WTC11 (cell line): Measurements from ENCODE around the gene VAMP1. TPM values are rescaled to one million over a fixed set of nuclear protein-coding genes. Genes with fewer than 3 reads are reported as not detected.

Experiments
- ATAC-seq: fragments of 200-7000 bp; cut with Tn5 transposase; 2 replicates; pipeline ENCODE4 v1.10.0; 2021; ENCODE audit warnings: mild to moderate bottlenecking, moderate library complexity
- CTCF ChIA-PET: fragments of 300-600 bp; sonication (Branson Sonifier 250); formaldehyde crosslinking; loops from one replicate; lab custom pipeline; 2021; ENCODE audit warnings: antibody characterized with exemption; lab: Charles Lee
- POLR2A ChIA-PET: fragments of 350-600 bp; sonication (Branson Sonifier 250); formaldehyde crosslinking; loops from one replicate; lab custom pipeline; 2021; ENCODE audit warnings: antibody characterized with exemption; lab: Charles Lee
- DNase-seq: peaks from one replicate; pipeline ENCODE4 v3.0.0; 2021; ENCODE audit warnings: low spot score
- H3K27ac Mint-ChIP-seq: 2 replicates; pipeline ENCODE4 v1.8.0; 2021; ENCODE audit warnings: mixed read lengths
- H3K27me3 Mint-ChIP-seq: 2 replicates; pipeline ENCODE4 v1.8.0; 2021; ENCODE audit warnings: low read depth, mild to moderate bottlenecking, moderate library complexity, mixed read lengths
- H3K36me3 Mint-ChIP-seq: 2 replicates; pipeline ENCODE4 v1.8.0; 2021; ENCODE audit warnings: mixed read lengths
- H3K4me1 Mint-ChIP-seq: 2 replicates; pipeline ENCODE4 v1.8.0; 2022; ENCODE audit warnings: mixed read lengths
- H3K4me3 Mint-ChIP-seq: 2 replicates; pipeline ENCODE4 v1.8.0; 2021; ENCODE audit warnings: mild to moderate bottlenecking, moderate library complexity, mixed read lengths
- H3K9me3 Mint-ChIP-seq: 2 replicates; pipeline ENCODE4 v1.8.0; 2021; ENCODE audit warnings: mixed read lengths
- FOXK1 ChIP-seq: sonication (generic); formaldehyde crosslinking; IDR thresholded peaks from 2 replicates; pipeline ENCODE4 v1.8.0; 2022; ENCODE audit warnings: mild to moderate bottlenecking, moderate library complexity, missing genetic modification reagents
- GTF2I ChIP-seq: fragments of 250-450 bp; sonication (Bioruptor Pico); conservative IDR thresholded peaks from 2 replicates; pipeline ENCODE4 v1.4.0; 2021; ENCODE audit warnings: mild to moderate bottlenecking
- IRF2 ChIP-seq: sonication (generic); formaldehyde crosslinking; IDR thresholded peaks from 2 replicates; pipeline ENCODE4 v1.8.0; 2022; ENCODE audit warnings: low read depth, missing genetic modification reagents, borderline replicate concordance
- KAT7 ChIP-seq: sonication (generic); formaldehyde crosslinking; IDR thresholded peaks from 2 replicates; pipeline ENCODE4 v1.8.1; 2023; ENCODE audit warnings: missing genetic modification reagents, mild to moderate bottlenecking, borderline replicate concordance
- MXD4 ChIP-seq: fragments of 250-450 bp; sonication (Bioruptor Pico); IDR thresholded peaks from 2 replicates; pipeline ENCODE4 v1.8.0; 2021; ENCODE audit warnings: mild to moderate bottlenecking, moderate library complexity, borderline replicate concordance
- NFYB ChIP-seq: sonication (generic); formaldehyde crosslinking; conservative IDR thresholded peaks from 2 replicates; pipeline ENCODE4 v1.8.0; 2022; ENCODE audit warnings: low read depth, missing genetic modification reagents
- ZBTB21 ChIP-seq: sonication (generic); formaldehyde crosslinking; IDR thresholded peaks from 2 replicates; pipeline ENCODE4 v1.8.1; 2023; ENCODE audit warnings: mild to moderate bottlenecking, missing genetic modification reagents, borderline replicate concordance
- ZNF138 ChIP-seq: sonication (generic); formaldehyde crosslinking; conservative IDR thresholded peaks from 2 replicates; pipeline ENCODE4 v1.8.1; 2022; ENCODE audit warnings: mild to moderate bottlenecking, moderate library complexity, missing genetic modification reagents
- total RNA-seq: library from RNA; stranded (reverse); gene quantifications from 3 replicates; pipeline ENCODE4 v1.2.3, GENCODE V29; 2021
- TF ChIP-seq, protein P1 (sequence below): fragments of 250-450 bp; sonication (Bioruptor Pico); IDR thresholded peaks from 2 replicates; pipeline ENCODE4 v1.9.0; 2021; ENCODE audit warnings: moderate library complexity, mild to moderate bottlenecking, inconsistent platforms, borderline replicate concordance
- TF ChIP-seq, protein P2 (sequence below): sonication (generic); formaldehyde crosslinking; IDR thresholded peaks from 2 replicates; pipeline ENCODE4 v1.8.1; 2023; ENCODE audit warnings: mild to moderate bottlenecking, missing genetic modification reagents
- TF ChIP-seq, protein P3 (sequence below): sonication (generic); formaldehyde crosslinking; IDR thresholded peaks from 2 replicates; pipeline ENCODE4 v1.8.0; 2022; ENCODE audit warnings: mild to moderate bottlenecking, missing genetic modification reagents
- TF ChIP-seq, protein P4 (sequence below): sonication (generic); formaldehyde crosslinking; IDR thresholded peaks from 2 replicates; pipeline ENCODE4 v1.8.0; 2022; ENCODE audit warnings: mild to moderate bottlenecking, missing genetic modification reagents
- TF ChIP-seq, protein P5 (sequence below): sonication (generic); formaldehyde crosslinking; IDR thresholded peaks from 2 replicates; pipeline ENCODE4 v1.8.0; 2023; ENCODE audit warnings: missing genetic modification reagents
- TF ChIP-seq, protein P6 (sequence below): fragments of 250-450 bp; sonication (Bioruptor Pico); IDR thresholded peaks from 2 replicates; pipeline ENCODE4 v1.9.0; 2021; ENCODE audit warnings: mild to moderate bottlenecking
- TF ChIP-seq, protein P7 (sequence below): fragments of 250-450 bp; sonication (Bioruptor Pico); IDR thresholded peaks from 2 replicates; pipeline ENCODE4 v2.1.2; 2022; ENCODE audit warnings: mild to moderate bottlenecking, moderate library complexity

Gene VAMP1
- total RNA-seq, 1 experiment from 2014 or later = 14.3 TPM

DNA sequence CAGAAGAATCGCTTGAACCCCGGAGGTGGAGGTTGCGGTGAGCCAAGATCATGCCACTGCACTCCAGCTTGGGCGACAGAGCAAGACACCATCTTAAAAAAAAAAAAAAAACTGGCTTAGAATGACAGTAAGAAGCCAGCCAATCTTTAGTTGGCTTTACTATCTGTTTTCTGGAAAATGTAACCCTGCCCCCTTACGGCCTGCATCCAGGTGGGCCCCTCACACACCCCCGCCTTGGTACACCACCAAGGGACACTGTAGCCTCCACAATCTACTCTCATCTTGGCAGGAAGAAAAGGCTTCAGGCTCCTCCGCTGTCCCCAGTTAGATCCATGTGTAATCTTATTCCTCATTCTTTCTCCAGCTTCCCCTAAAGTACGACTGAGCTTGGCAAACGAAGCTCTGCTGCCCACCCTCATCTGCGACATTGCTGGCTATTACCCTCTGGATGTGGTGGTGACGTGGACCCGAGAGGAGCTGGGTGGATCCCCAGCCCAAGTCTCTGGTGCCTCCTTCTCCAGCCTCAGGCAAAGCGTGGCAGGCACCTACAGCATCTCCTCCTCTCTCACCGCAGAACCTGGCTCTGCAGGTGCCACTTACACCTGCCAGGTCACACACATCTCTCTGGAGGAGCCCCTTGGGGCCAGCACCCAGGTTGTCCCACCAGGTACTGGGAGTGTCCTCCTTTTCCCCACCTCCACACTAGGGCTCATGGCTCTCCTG lies 12.0 kb downstream of the VAMP1 start:
- H3K4me1 Mint-ChIP-seq = peaks cover 4% of the 10 kb centered on the region
- no peak for ATAC-seq
- TF ChIP-seq, protein P1, sequence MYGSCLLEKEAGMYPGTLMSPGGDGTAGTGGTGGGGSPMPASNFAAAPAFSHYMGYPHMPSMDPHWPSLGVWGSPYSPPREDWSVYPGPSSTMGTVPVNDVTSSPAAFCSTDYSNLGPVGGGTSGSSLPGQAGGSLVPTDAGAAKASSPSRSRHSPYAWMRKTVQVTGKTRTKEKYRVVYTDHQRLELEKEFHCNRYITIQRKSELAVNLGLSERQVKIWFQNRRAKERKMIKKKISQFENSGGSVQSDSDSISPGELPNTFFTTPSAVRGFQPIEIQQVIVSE = no peak
- TF ChIP-seq ZNF138 (CRISPR knock-in tag) (no peak), FOXK1 (CRISPR knock-in tag) (no peak), GTF2I (no peak), KAT7 (CRISPR knock-in tag) (no peak)
- TF ChIP-seq, protein P2, sequence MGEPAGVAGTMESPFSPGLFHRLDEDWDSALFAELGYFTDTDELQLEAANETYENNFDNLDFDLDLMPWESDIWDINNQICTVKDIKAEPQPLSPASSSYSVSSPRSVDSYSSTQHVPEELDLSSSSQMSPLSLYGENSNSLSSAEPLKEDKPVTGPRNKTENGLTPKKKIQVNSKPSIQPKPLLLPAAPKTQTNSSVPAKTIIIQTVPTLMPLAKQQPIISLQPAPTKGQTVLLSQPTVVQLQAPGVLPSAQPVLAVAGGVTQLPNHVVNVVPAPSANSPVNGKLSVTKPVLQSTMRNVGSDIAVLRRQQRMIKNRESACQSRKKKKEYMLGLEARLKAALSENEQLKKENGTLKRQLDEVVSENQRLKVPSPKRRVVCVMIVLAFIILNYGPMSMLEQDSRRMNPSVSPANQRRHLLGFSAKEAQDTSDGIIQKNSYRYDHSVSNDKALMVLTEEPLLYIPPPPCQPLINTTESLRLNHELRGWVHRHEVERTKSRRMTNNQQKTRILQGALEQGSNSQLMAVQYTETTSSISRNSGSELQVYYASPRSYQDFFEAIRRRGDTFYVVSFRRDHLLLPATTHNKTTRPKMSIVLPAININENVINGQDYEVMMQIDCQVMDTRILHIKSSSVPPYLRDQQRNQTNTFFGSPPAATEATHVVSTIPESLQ = no peak
- TF ChIP-seq, protein P3, sequence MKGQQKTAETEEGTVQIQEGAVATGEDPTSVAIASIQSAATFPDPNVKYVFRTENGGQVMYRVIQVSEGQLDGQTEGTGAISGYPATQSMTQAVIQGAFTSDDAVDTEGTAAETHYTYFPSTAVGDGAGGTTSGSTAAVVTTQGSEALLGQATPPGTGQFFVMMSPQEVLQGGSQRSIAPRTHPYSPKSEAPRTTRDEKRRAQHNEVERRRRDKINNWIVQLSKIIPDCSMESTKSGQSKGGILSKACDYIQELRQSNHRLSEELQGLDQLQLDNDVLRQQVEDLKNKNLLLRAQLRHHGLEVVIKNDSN (CRISPR knock-in tag) = no peak
- TF ChIP-seq, protein P4, sequence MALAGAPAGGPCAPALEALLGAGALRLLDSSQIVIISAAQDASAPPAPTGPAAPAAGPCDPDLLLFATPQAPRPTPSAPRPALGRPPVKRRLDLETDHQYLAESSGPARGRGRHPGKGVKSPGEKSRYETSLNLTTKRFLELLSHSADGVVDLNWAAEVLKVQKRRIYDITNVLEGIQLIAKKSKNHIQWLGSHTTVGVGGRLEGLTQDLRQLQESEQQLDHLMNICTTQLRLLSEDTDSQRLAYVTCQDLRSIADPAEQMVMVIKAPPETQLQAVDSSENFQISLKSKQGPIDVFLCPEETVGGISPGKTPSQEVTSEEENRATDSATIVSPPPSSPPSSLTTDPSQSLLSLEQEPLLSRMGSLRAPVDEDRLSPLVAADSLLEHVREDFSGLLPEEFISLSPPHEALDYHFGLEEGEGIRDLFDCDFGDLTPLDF (CRISPR knock-in tag) = no peak
- TF ChIP-seq, all 79 proteins: peak for 0
- ChIA-PET CTCF (interaction anchor here (1.1 to 1.6 kb wide), 3 partner anchors 35 to 135 kb away, joined by 3 to 5 read pairs (median 3); no protein-coding TSS in a partner anchor), POLR2A (no interaction called here)
- no peaks in the 10 kb centered on the region for H3K9me3 Mint-ChIP-seq
- no peak for DNase-seq
- no peaks in the 10 kb centered on the region for H3K27me3 Mint-ChIP-seq
- no peak overlapping the region for H3K4me3 Mint-ChIP-seq
- H3K27ac Mint-ChIP-seq = no peak overlapping the region
- H3K36me3 Mint-ChIP-seq = peaks cover 26% of the 10 kb centered on the region

DNA sequence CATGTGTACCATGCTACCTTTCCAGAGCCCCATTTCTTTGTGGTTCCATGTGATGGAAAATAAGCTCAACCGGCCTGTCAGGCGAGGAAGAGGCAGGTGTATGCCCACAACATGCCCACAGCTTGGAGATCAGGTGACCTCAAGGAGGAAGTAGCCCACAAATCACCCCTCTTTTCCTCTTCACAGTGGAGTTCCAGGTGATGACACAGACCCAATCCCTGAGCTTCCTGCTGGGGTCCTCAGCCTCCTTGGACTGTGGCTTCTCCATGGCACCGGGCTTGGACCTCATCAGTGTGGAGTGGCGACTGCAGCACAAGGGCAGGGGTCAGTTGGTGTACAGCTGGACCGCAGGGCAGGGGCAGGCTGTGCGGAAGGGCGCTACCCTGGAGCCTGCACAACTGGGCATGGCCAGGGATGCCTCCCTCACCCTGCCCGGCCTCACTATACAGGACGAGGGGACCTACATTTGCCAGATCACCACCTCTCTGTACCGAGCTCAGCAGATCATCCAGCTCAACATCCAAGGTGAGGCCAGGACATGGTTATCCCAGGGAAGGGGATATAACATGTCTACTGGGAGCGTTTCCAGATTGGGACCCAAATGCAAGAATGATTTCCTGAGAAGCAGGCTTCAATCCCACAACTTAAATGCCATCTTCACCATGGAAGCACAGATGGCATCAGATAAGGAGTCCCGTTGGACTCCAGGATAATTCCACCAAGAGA lies 13.1 kb downstream of the VAMP1 start:
- ChIA-PET CTCF (interaction anchor here (0.6 to 1.4 kb wide), 5 partner anchors 8 to 383 kb away, joined by 4 to 11 read pairs (median 4); no protein-coding TSS in a partner anchor), POLR2A (interaction anchor here (1.0 kb wide), 1 partner anchor 19 kb away, joined by 3 read pairs; no protein-coding TSS in a partner anchor)
- Mint-ChIP-seq H3K36me3 (peaks cover 21% of the 10 kb centered on the region), H3K9me3 (no peaks in the 10 kb centered on the region), H3K27ac (no peak overlapping the region), H3K27me3 (no peaks in the 10 kb centered on the region), H3K4me3 (no peak overlapping the region), H3K4me1 (peaks cover 15% of the 10 kb centered on the region)
- DNase-seq = peak; percentile 4
- TF ChIP-seq MXD4 (CRISPR knock-in tag) = no peak
- no peak for TF ChIP-seq IRF2
- no peak for TF ChIP-seq ZBTB21 (CRISPR knock-in tag)
- TF ChIP-seq, protein P5, sequence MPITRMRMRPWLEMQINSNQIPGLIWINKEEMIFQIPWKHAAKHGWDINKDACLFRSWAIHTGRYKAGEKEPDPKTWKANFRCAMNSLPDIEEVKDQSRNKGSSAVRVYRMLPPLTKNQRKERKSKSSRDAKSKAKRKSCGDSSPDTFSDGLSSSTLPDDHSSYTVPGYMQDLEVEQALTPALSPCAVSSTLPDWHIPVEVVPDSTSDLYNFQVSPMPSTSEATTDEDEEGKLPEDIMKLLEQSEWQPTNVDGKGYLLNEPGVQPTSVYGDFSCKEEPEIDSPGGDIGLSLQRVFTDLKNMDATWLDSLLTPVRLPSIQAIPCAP (CRISPR knock-in tag) = no peak
- TF ChIP-seq, protein P6, sequence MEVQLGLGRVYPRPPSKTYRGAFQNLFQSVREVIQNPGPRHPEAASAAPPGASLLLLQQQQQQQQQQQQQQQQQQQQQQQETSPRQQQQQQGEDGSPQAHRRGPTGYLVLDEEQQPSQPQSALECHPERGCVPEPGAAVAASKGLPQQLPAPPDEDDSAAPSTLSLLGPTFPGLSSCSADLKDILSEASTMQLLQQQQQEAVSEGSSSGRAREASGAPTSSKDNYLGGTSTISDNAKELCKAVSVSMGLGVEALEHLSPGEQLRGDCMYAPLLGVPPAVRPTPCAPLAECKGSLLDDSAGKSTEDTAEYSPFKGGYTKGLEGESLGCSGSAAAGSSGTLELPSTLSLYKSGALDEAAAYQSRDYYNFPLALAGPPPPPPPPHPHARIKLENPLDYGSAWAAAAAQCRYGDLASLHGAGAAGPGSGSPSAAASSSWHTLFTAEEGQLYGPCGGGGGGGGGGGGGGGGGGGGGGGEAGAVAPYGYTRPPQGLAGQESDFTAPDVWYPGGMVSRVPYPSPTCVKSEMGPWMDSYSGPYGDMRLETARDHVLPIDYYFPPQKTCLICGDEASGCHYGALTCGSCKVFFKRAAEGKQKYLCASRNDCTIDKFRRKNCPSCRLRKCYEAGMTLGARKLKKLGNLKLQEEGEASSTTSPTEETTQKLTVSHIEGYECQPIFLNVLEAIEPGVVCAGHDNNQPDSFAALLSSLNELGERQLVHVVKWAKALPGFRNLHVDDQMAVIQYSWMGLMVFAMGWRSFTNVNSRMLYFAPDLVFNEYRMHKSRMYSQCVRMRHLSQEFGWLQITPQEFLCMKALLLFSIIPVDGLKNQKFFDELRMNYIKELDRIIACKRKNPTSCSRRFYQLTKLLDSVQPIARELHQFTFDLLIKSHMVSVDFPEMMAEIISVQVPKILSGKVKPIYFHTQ (CRISPR knock-in tag) = no peak
- TF ChIP-seq, protein P7, sequence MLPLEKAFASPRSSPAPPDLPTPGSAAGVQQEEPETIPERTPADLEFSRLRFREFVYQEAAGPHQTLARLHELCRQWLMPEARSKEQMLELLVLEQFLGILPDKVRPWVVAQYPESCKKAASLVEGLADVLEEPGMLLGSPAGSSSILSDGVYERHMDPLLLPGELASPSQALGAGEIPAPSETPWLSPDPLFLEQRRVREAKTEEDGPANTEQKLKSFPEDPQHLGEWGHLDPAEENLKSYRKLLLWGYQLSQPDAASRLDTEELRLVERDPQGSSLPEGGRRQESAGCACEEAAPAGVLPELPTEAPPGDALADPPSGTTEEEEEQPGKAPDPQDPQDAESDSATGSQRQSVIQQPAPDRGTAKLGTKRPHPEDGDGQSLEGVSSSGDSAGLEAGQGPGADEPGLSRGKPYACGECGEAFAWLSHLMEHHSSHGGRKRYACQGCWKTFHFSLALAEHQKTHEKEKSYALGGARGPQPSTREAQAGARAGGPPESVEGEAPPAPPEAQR (CRISPR knock-in tag) = no peak
- TF ChIP-seq NFYB = no peak
- TF ChIP-seq, all 79 proteins: peak for 0
- ATAC-seq = no peak
